ENCODE measurements around the gene RNPEPL1.
"Not testable (repeated sequence)": the region's sequence is repeated elsewhere in the genome, so short reads cannot be mapped to it uniquely, and the experiment has no call there.

RNPEPL1 gene

DNA sequence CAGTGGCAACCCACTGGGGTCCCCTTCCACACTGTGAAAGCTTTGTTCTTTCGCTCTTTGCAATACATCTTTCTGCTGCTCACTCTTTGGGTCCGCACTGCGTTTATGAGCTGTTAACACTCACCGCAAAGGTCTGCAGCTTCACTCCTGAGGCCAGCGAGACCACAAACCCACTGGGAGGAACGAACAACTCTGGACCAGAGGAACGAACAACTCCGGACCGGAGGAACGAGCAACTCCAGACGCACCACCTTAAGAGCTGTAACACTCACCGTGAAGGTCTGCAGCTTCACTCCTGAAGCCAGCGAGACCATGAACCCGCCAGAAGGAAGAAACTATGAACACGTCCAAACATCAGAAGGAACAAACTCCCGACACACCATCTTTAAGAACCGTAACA is 29.2 kb upstream of the RNPEPL1 start:
- DNase-seq (ENCODE audit: low read depth in 2 of 2) = not testable (repeated sequence)

DNA sequence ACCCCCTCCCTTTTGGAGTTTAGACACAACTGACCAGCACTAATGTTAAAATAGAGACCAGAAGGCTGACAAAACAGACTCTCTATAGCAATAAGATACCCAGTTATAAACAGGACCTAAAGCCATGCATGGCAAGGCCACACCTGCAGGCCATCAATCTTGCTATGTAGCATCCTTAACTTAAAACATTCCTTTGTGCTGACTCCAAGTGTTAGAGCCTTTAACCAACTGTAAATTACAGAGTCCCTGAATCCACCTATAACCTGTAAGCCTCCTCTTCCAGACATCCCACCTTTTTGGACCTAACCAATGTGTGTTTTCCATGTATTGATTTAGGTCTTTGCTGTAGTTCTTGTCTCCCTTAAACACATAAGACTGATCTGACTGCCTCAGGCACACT is 28.4 kb upstream of the RNPEPL1 start:
- no peak for DNase-seq (ENCODE audit: low read depth in 2 of 2)

DNA sequence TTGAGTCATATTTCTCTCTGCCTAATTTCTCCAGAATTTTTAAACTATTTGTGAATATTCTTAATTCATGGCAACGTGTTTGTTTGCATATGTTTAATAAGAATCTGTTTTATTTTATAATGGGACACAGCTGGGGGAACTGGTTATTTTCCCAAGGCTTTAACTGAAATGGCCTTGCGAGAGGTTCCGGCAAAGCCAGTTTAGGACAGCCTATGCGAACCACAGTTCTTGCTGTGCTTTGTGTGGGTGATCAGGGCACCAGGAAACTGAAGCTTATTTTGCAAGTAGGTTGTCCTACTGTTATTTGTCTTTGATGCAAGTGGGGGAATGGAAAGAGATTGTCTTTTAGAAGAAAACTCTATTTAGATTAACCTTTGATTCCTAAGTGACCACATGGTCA is 17.0 kb upstream of the RNPEPL1 start:
- DNase-seq (ENCODE audit: low read depth in 2 of 2) = no peak

DNA sequence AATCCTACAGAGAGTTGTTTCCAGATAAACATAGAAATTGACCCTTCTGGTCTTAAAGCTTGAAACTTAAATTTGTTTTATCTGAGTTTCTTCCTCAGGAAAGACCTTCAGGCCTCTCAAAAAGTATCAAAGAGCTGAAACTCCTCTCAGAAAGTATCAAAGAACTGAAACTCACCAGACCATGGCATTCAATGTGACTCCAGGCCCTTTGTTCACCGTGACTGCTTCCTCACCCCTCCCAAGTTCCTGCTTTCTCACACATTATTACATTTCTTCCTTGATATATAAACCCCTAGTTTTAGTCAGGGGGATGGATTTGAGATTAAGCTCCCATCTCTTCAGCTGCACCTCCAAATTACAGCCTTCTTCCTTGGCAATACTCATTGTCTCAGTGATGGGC is 16.5 kb upstream of the RNPEPL1 start:
- no peak for DNase-seq (ENCODE audit: low read depth in 2 of 2)

DNA sequence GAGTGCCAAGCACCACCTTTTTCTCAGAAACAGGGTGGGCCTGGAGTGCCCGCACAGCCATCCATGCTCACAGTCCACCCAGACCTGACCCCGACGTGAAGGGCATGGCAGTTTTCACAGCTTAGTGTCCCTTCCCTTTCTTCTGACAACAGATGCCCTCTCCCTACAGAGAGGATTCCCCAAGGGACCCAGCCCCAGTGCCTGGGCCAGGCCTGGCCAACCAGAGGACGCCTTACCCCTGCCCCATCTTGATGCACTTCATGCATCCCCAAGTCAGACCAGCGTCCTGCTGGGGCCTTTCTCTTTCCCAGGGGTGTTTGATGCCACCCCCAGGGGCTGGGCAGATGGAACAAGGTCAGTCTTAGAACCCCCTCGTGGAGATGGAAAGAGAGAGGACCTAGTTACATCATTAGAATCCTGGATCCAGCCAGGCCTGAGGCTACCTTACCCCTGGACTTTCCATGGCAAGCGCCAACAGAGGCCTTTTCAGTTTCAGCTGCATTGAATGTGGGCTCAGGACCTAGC is 14.3 kb upstream of the RNPEPL1 start:
- no peak for DNase-seq (ENCODE audit: low read depth in 2 of 2)

DNA sequence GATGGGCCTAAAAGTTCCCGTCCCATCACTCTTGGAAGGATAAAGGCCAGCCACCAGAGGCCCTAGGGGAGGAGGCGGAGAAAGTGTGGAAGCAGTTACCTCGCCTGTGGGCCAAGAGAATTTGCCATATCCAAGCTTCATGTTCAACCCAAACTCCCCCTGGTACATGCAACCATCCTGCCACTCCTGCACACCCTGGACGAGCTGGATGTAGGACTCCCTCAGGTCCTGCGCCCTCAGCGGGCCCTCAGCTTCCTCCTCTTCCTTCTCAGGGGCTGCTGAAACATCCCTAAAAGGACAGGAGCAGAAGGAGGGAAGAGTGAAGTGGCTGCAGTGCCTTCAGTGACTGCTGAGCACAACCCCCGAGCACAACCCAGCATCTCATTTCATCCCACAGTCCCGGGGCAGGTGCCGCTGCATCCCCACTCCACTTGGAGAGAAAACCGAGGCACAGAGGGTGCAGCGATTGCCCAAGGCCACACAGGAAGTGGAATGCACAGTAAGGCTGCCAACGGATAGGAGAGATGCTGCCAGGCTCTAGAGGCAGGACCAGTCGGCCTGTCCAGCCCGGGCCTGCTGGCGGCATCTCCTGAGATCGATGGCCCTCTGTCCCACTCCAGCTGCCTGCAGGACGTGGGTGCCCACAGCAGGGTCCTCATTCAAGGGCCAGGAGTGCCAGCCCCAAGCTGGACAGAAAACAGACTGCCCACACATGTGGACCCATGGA is 13.4 kb upstream of the RNPEPL1 start:
- DNase-seq (ENCODE audit: low read depth in 2 of 2) = no peak

DNA sequence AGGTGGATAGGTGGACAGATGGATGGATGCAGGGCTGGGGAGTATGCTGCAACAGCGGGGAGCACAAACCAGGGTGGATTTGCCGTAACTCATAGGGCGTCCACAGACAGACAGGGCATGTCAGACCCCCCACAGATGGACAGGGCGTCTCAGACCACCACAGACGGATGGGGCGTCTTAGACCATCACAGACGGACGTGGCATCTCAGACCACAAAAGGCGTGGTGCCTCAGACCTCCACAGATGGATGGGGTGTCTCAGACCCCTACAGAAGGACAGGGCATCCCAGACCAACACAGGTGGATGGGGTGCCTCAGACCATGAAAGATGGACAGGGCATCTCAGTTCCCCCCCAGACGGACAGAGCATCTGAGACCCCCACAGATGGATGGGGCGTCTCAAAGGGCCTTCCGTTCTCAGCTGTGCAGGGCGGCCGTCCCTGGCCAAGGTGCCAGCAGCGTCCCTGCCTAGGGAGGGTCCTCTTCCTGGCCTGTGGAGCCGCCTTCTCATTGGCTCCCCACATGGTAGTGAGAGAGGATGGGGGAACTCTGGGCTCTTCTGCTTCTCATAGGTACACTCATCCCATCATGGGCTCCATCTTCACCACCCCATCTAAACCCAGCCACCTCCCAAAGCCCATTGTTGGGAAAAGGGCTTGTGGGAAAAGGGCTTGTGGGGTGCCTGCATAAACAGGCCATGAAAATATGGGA is 12.6 kb upstream of the RNPEPL1 start:
- no peak for DNase-seq (ENCODE audit: low read depth in 2 of 2)

DNA sequence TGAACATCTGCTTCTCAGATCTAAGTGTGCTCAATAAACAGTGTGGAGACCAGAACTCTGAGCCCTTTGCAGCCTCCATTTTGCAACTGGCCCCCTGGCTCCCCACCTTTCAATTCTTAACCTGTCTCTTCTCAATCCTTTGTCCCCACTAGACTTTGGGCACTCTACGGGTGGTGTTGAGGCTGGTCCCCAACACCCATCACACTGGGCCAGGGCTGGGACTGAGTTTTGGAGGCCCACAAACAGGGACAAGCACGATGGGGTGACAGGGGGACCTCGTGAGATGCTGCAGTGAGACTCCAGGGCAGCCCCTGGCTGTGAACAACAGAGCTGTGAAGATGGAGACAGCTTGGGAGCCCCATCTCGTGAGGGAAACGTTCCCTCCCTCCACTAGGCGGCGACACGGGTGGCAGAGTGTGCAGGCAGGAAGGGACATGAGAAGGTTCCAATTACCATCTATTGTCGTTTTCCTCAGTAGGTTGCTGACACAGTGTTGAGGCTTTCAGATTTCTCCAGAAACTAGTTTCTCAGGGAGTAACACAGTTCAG is 11.7 kb upstream of the RNPEPL1 start:
- peak; percentile 46 to 54 for DNase-seq (ENCODE audit: low read depth in 2 of 2)

DNA sequence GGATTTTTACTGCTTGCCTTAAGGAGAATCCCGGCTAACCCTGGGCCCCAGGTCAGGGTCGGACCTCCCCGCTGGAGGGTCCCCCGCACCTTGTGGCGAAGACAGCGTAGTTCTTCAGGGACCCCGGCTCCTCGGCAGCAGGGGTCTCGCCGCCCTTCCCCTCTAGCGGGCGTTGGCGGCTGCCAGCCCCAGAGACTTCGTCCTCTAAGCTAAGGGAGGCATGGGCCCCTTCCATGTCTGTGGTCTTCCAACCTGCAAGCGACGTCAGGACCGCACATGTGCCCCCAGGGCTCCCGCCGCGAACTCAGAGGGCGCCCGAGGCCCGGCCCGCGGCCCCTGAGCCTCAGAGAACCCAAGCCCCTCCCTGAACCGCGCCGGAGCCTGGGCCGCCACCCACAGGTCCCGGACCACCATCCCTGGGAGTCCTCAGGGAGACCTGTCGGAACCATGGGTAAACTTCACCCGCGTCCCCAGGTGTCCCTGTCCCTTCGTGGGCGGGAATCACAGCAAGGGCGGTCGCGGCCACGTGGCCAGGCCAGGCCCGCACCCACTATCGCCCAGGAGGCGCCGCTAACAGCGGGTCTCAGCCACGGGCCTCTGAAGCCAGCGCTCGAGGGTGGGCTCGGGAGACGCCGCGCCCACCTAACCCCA is 11.1 kb upstream of the RNPEPL1 start:
- DNase-seq (ENCODE audit: low read depth in 2 of 2) = no peak

DNA sequence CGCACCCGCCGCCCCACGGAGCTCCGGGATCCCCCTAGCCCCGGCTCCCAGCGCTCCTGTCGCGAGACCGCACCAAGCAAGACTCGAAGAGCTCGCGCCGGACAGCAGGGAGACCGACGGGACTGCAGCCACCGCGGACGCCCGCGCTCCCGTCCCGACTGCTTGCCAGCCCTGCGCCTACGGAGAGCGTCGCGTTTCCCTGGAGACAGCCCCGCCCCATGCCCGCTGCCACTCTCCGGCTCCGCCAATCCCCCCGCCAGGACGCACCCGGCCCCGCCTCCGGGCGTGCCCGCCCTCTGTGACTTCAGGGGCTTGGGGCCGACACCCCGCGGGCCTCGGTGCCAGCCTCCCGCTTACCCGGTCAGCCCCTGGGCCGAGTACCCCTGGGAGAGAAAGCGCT is 10.5 kb upstream of the RNPEPL1 start, which contains the start of gene ANKMY1:
Gene ANKMY1 (minus strand): TSS at position 181 of the 400 bp plus-strand sequence. CDS start 653 bp downstream, outside the sequence.
- peak; percentile 47 to 58 for DNase-seq (ENCODE audit: low read depth in 2 of 2)

DNA sequence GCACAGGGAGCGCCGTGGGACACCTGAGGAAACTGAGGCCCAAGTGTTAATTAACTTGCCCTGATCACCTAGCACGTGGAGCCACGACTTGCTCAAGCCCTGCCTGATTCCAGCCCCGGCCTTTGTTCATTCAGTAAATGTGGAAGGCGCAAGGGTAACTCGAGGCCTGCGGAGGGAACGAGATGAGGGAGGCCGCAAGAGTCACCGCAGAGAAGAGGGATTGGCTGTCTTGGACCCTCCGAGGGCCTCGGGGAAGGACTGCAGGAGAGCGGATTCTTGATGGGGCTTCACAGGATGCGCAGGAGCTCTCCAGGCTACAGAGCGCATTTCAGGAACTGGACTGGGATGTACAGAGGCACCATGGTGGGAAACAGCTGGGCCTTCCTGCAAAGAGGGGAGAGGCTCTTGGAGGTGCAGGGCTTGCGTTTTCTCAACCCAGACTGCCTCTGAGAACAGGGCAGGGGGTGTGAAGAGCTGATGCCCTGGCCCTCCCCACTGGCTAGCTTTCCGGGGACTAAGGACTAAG is 10.0 kb upstream of the RNPEPL1 start:
- no peak for DNase-seq (ENCODE audit: low read depth in 2 of 2)

DNA sequence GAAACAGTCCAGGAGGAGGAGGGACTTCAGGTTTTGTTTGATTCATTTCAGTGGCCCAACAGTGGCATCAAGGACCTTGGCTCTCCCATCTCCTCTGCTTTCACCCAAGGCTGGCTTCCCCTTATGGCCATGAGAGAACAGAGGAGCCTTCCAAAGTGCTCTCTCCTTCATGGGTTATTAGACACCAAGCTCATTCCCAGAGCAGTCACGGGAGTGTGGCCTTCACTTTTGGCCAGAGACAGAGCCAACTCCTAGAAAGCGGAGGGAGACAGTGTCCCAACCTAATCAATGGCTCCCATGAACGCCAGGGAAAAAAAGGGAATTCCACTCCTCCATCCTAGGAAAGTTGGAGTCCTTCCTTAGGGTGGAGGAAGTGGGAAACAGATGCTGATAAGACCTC is 9.0 kb upstream of the RNPEPL1 start:
- DNase-seq (ENCODE audit: low read depth in 2 of 2) = no peak

DNA sequence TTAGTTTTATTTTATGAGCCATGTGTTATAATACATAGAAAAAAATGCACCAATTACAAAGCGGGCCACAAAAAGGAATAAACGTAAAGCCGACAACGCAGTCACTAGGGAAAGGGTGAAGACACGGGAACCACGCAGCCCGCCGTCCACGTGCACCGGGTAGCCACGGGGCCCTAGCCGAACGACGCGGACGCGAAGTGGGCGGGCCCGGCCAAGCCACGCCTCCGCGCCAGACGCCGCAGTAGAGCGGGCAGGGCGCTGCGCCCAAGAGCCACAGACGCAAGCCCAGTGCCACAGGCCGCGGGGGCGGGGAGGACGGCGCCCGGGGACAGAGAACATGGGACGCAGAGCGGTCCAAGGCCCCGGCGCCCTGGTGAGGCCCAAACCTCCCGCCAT is 8.2 kb upstream of the RNPEPL1 start, which contains the start of gene DUSP28:
Gene DUSP28 (plus strand): TSS at position 274 of the 396 bp plus-strand sequence. CDS start 328 bp downstream, outside the sequence.
- peak; percentile 84 for DNase-seq (ENCODE audit: low read depth in 2 of 2)

DNA sequence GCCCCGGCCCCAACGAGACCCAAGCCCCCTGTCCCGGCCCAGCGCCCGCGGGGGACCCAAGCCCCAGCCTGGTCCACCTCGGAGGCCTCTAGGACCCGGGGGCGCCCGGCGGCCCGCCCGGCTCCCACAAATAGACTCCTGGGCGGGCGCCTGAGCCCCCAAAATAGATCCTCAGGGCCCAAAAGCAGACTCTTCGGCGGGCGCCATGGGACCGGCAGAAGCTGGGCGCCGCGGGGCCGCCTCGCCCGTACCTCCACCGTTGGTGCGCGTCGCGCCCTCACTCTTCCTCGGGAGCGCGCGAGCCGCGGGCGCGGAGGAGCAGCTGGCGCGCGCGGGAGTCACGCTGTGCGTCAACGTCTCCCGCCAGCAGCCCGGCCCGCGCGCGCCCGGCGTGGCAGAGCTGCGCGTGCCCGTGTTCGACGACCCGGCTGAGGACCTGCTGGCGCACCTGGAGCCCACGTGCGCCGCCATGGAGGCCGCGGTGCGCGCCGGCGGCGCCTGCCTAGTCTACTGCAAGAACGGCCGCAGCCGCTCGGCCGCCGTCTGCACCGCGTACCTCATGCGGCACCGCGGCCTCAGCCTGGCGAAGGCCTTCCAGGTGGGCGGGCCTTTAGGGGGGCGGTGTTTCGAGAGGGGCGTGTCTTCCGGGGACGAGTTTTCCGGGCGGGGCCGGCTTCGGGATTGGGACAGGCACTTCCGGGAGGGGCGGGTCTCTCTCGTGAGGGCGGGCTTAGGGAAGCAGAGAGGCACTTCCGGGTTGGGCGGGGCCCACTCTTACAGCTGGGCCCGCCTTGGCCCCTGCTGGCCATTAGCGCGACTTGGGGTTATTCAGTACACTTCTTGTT is 7.6 kb upstream of the RNPEPL1 start:
- DNase-seq (ENCODE audit: low read depth in 2 of 2) = peak; percentile 99 to 100

DNA sequence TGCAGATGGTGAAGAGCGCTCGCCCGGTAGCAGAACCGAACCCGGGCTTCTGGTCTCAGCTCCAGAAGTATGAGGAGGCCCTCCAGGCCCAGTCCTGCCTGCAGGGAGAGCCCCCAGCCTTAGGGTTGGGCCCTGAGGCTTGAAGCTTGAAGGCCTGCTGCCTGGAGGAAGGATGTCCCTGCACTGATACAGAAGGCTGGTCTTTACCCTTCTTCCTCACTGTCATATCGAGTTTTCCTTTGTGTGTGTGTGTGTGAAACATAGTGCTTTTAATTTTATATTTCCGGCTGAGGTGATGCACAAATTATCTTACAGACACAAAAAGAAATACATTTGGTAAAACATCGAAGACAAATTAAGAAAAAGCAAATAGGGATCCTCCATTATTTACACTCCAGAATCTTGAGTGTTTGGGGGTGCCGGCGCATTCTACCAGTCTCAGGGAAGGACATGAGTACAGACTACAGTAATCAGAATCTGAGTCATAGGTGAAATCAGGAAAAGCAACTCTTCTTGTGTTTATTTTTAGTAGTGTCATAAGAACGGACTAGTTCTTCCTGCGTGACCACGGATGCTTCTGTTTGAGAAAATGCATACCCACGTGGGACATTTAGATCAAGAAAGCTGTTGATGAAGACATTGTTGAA is 6.8 kb upstream of the RNPEPL1 start:
- no peak for DNase-seq (ENCODE audit: low read depth in 2 of 2)

DNA sequence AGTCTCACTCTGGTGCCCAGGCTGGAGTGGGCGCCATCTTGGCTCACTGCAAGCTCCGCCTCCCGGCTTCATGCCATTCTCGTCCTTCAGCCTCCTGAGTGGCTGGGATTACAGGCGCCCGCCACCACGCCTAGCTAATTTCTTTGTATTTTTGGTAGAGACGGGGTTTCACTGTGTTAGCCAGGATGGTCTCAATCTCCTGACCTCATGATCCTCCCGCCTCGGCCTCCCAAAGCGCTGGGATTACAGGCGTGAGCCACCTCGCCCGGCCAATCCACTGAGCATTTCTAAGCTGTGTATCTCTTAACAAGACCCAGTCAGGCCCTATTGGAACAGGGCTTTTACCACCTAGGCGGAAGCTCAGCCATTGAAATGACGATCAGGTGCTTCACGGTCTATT is 5.1 kb upstream of the RNPEPL1 start:
- DNase-seq (ENCODE audit: low read depth in 2 of 2) = not testable (repeated sequence)

DNA sequence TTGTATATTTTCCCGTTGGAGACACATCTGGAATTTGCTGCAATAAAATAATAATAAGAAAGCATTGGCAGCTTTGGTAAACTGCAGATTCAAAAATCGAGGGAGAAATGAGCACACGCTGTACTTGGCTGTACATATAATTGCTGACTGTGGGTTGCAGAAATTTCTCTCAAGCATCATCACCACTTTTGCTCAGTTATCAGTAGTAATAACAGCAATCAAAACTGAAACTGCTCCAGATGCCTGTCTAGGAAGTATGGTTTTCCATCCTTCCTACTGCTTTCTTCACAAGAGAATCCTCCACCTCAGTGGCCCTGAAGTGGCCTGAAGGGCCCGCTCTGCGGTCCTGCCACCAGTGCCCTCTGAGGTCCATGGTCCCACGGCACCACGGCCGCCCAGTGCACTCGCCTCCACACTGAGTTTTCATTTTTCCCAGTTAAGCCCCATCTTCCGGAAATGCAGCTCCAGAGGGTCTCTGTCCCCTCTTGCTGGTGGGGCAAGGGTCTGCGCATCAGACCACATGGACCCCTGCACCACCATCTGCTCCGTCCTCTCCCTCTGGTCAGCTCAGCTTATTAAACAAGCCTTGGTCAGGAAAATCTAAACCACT is 4.2 kb upstream of the RNPEPL1 start:
- DNase-seq (ENCODE audit: low read depth in 2 of 2) = no peak

DNA sequence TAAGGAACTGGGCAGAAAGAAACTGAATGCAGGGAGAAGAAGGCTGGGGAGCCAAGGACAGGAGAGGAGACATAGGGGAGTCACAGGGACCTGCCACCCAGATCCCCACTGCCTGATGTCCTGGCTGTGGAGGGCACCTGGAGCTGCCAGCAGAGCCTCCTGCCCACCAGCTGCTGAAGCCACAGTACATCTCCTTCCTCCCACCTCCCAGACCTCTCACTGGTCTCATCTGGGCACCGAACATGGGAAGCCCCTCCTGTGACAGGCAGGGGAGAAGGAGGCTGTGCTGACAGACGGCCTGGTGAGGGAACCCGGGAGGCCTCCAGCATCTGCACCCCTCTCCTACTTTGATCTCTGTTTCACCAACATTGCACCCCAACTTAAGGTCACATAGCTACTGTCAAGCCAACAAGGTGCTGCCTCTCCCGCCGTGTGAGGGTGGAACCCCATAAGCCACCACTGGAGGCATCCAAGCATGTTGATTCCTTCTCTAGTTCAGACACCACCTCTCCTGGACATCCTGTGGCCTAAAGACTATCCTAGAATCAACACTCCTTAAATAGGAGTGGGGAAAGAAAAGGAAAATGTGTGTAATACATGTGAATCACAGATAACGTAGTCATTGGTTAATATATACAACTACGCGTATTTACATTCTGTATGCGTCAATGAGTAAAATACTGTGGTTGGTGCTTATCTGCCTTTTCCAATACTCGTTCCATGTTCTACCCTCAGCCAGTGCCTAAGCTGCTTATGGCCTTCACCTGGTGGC is 3.5 kb upstream of the RNPEPL1 start:
- DNase-seq (ENCODE audit: low read depth in 2 of 2) = no peak
